NB4 (cell line): ENCODE measurements around the gene SLC66A2.

ENCODE experiments used
- DNase-seq: peaks from one replicate; pipeline ENCODE4 v3.0.0; 2010; ENCODE audit warnings: low read depth
- H3K4me3 ChIP-seq: one replicate; pipeline ENCODE4 v1.5.1; 2011; ENCODE audit warnings: mild to moderate bottlenecking, low read depth, low read length, moderate library complexity
- MYC ChIP-seq: IDR thresholded peaks from 2 replicates; pipeline ENCODE4 v1.6.1; 2011; ENCODE audit warnings: low read depth, low read length
- POLR2A ChIP-seq: IDR thresholded peaks from 2 replicates; pipeline ENCODE4 v1.6.1; 2011; ENCODE audit warnings: mild to moderate bottlenecking; ENCODE audit not compliant: insufficient read length; ENCODE audit errors: extremely low read depth
- TF ChIP-seq, protein P1 (sequence below): IDR thresholded peaks from 2 replicates; pipeline ENCODE4 v1.6.1; 2011; ENCODE audit warnings: low read depth, low read length
- TF ChIP-seq, protein P2 (sequence below): IDR thresholded peaks from one replicate; pipeline ENCODE4 v1.5.1; 2012; ENCODE audit warnings: low read depth, low read length

SLC66A2 gene

DNA sequence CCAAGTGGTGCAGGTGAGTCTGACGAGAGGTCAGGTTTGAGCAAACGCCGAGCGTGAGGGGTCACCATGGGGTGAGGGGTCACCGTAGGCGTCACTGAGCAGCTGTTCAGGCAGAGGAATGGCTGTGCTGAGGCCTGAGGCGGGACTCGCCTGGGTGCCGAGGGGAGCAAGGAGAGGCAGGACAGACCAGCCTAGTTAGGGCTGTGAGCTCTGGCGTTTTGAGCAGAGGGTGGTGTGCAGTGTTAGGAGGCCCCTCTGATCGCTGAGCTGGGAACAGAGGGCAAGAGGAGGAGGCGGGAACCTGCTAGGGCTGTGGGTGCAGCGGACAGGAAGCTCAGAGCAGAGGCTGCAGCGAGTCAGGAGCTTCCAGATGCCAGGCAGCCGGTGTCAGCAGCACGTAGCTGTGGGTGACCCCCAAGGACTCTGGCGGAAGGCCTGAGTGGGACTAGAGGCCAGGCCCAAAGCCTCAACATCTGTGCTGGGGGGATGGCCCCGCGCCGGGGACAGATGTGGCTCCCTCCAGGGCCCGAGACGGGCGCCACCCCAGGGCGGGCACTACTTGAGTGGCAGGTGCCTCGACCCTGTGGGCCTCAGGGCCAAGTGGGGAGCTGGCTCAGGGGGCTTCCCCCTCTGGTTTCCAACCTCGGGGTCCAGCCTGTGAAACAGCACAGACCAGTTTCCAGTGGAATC, 98.0 kb downstream of the SLC66A2 start:
- TF ChIP-seq MYC (no peak), POLR2A (no peak)
- TF ChIP-seq, protein P1, sequence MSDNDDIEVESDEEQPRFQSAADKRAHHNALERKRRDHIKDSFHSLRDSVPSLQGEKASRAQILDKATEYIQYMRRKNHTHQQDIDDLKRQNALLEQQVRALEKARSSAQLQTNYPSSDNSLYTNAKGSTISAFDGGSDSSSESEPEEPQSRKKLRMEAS, result no peak
- TF ChIP-seq, protein P2, sequence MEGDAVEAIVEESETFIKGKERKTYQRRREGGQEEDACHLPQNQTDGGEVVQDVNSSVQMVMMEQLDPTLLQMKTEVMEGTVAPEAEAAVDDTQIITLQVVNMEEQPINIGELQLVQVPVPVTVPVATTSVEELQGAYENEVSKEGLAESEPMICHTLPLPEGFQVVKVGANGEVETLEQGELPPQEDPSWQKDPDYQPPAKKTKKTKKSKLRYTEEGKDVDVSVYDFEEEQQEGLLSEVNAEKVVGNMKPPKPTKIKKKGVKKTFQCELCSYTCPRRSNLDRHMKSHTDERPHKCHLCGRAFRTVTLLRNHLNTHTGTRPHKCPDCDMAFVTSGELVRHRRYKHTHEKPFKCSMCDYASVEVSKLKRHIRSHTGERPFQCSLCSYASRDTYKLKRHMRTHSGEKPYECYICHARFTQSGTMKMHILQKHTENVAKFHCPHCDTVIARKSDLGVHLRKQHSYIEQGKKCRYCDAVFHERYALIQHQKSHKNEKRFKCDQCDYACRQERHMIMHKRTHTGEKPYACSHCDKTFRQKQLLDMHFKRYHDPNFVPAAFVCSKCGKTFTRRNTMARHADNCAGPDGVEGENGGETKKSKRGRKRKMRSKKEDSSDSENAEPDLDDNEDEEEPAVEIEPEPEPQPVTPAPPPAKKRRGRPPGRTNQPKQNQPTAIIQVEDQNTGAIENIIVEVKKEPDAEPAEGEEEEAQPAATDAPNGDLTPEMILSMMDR, result no peak
- no peak overlapping the region for H3K4me3 ChIP-seq
- DNase-seq, result no peak

DNA sequence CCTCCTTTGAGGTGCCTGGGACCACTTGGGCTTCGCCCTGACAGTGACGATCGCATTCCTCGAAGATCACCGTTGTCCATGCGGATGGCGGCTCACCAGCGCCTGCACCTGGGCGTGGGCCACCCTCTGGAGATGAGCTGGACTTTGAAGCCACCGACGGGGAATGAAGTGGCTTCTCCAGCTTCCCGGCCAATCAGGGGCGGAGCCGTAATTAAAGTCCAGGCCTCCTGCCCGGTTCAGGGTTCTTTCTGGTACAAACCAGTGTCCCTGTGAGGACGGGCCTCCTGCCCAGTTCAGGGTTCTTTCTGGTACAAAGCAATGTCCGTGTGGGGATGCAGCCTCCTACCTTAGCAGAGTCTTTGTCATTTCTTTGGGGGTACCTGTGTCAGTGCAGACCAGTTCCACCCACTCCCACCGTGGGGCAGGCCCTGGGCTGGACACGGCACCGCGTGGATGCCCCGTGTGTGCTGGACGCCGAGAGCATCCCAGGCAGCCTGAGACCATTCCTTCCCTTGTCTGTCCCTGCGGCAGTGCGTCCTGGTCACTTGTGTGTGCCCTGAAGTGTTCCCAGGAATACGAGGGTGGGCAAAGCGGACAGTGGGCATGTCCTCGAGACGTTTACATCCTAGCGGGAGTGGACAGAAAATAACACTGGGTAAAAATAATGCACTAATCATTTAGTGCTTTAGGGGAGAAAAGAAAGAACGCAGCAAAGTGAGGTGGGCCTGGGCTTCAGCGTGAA, 98.7 kb downstream of the SLC66A2 start:
- DNase-seq, result no peak
- H3K4me3 ChIP-seq, result no peak overlapping the region
- TF ChIP-seq, protein P2, result no peak
- no peak for TF ChIP-seq POLR2A
- TF ChIP-seq MYC, result no peak
- TF ChIP-seq, protein P1, result no peak
